Measurements from ENCODE around the gene XRN2.

XRN2 gene

GRCh38 chr20:21301940-21302663 lies 1.0 kb upstream of the XRN2 start:
- no peak for DNase-seq (ENCODE audit: low read depth in 2 of 2)

- no peak for DNase-seq (ENCODE audit: low read depth in 2 of 2)
Observed at GRCh38 chr20:21302664-21303060, 469 bp upstream of the XRN2 start.

- DNase-seq (ENCODE audit: low read depth in 2 of 2), result no peak
Observed at GRCh38 chr20:21303872-21304586, 898 bp downstream of the XRN2 start.

GRCh38 chr20:21308340-21308739 lies 5.2 kb downstream of the XRN2 start:
- no peak for DNase-seq (ENCODE audit: low read depth in 2 of 2)

GRCh38 chr20:21309678-21310467 lies 6.7 kb downstream of the XRN2 start:
- DNase-seq (ENCODE audit: low read depth in 2 of 2), result no peak

- DNase-seq (ENCODE audit: low read depth in 2 of 2), result no peak
Observed at GRCh38 chr20:21312813-21313474, 9.8 kb downstream of the XRN2 start.

GRCh38 chr20:21315138-21315537 lies 12.0 kb downstream of the XRN2 start:
- no peak for DNase-seq (ENCODE audit: low read depth in 2 of 2)

GRCh38 chr20:21322083-21322710 lies 19.1 kb downstream of the XRN2 start:
- no peak for DNase-seq (ENCODE audit: low read depth in 2 of 2)

- no peak for DNase-seq (ENCODE audit: low read depth in 2 of 2)
Observed at GRCh38 chr20:21322921-21323331, 19.8 kb downstream of the XRN2 start.

GRCh38 chr20:21323640-21324039 lies 20.5 kb downstream of the XRN2 start:
- no peak for DNase-seq (ENCODE audit: low read depth in 2 of 2)

- DNase-seq (ENCODE audit: low read depth in 2 of 2), result no peak
Observed at GRCh38 chr20:21324126-21324525, 21.0 kb downstream of the XRN2 start.

- DNase-seq (ENCODE audit: low read depth in 2 of 2), result no peak
Observed at GRCh38 chr20:21325296-21325695, 22.2 kb downstream of the XRN2 start.

GRCh38 chr20:21326700-21327099 lies 23.6 kb downstream of the XRN2 start:
- no peak for DNase-seq (ENCODE audit: low read depth in 2 of 2)

- DNase-seq (ENCODE audit: low read depth in 2 of 2), result no peak
Observed at GRCh38 chr20:21336455-21337151, 33.5 kb downstream of the XRN2 start.

GRCh38 chr20:21338291-21338690 lies 35.2 kb downstream of the XRN2 start:
- DNase-seq (ENCODE audit: low read depth in 2 of 2), result no peak

- no peak for DNase-seq (ENCODE audit: low read depth in 2 of 2)
Observed at GRCh38 chr20:21339499-21339898, 36.4 kb downstream of the XRN2 start.

GRCh38 chr20:21340991-21341697 lies 38.0 kb downstream of the XRN2 start:
- DNase-seq (ENCODE audit: low read depth in 2 of 2), result no peak

- no peak for DNase-seq (ENCODE audit: low read depth in 2 of 2)
Observed at GRCh38 chr20:21342656-21343345, 39.7 kb downstream of the XRN2 start.

- no peak for DNase-seq (ENCODE audit: low read depth in 2 of 2)
Observed at GRCh38 chr20:21344206-21344900, 41.2 kb downstream of the XRN2 start.

Measured in fibroblast of skin of left quadriceps (primary cell).